SK-N-SH treated with all-trans-retinoic acid at 6 μM for 48 hours (cell line): Measurements from ENCODE around the gene FCER1G.

Experiments used
- ATAC-seq: fragments of 200-7000 bp; cut with Tn5 transposase; 3 replicates; pipeline ENCODE4 v1.9.1; 2020; ENCODE audit warnings: mild to moderate bottlenecking, moderate library complexity
- ARNTL ChIP-seq: fragments of 450-650 bp; formaldehyde crosslinking; IDR thresholded peaks from 2 replicates; pipeline ENCODE4 v1.5.0; 2020; ENCODE audit warnings: low read depth, mild to moderate bottlenecking, moderate library complexity, borderline replicate concordance
- BACH2 ChIP-seq: fragments of 250-450 bp; sonication (Bioruptor Pico); IDR thresholded peaks from 2 replicates; pipeline ENCODE4 v1.9.0; 2021; ENCODE audit warnings: mild to moderate bottlenecking, borderline replicate concordance
- CREB5 ChIP-seq: fragments of 250-450 bp; sonication (Bioruptor Pico); IDR thresholded peaks from 2 replicates; pipeline ENCODE4 v1.5.1; 2020; ENCODE audit warnings: low read depth, mild to moderate bottlenecking, moderate library complexity
- CSDC2 ChIP-seq: fragments of 250-450 bp; sonication (Bioruptor Pico); IDR thresholded peaks from 2 replicates; pipeline ENCODE4 v1.5.0; 2020; ENCODE audit warnings: mild to moderate bottlenecking, moderate library complexity
- CSRNP3 ChIP-seq: fragments of 250-450 bp; sonication (Bioruptor Pico); IDR thresholded peaks from 2 replicates; pipeline ENCODE4 v1.5.1; 2021; ENCODE audit warnings: mild to moderate bottlenecking, moderate library complexity
- ESRRG ChIP-seq: fragments of 250-450 bp; sonication (Bioruptor Pico); IDR thresholded peaks from 2 replicates; pipeline ENCODE4 v1.6.1; 2021; ENCODE audit warnings: mild to moderate bottlenecking
- GLIS3 ChIP-seq: fragments of 250-450 bp; sonication (Bioruptor Pico); IDR thresholded peaks from 2 replicates; pipeline ENCODE4 v1.5.0; 2020; ENCODE audit warnings: mild to moderate bottlenecking, moderate library complexity
- ISL1 ChIP-seq: fragments of 250-450 bp; sonication (Bioruptor Pico); IDR thresholded peaks from 2 replicates; pipeline ENCODE4 v2.1.2; 2022; ENCODE audit warnings: mild to moderate bottlenecking, moderate library complexity
- PATZ1 ChIP-seq: fragments of 250-450 bp; sonication (Bioruptor Pico); IDR thresholded peaks from 2 replicates; pipeline ENCODE4 v1.8.0; 2020; ENCODE audit warnings: mild to moderate bottlenecking, moderate library complexity, borderline replicate concordance
- POU6F1 ChIP-seq: fragments of 250-450 bp; sonication (Bioruptor Pico); IDR thresholded peaks from 2 replicates; pipeline ENCODE4 v1.8.0; 2021; ENCODE audit warnings: low read depth, mild to moderate bottlenecking, moderate library complexity, borderline replicate concordance
- PPARA ChIP-seq: fragments of 250-450 bp; sonication (Bioruptor Pico); IDR thresholded peaks from 2 replicates; pipeline ENCODE4 v1.5.0; 2020; ENCODE audit warnings: mild to moderate bottlenecking, borderline replicate concordance
- SNAI2 ChIP-seq: fragments of 250-450 bp; sonication (Bioruptor Pico); IDR thresholded peaks from 2 replicates; pipeline ENCODE4 v1.5.0; 2020; ENCODE audit warnings: mild to moderate bottlenecking, moderate library complexity
- TCF4 ChIP-seq: fragments of 250-450 bp; sonication (Bioruptor Pico); IDR thresholded peaks from 2 replicates; pipeline ENCODE4 v1.8.0; 2021; ENCODE audit warnings: mild to moderate bottlenecking, moderate library complexity, borderline replicate concordance
- TOX ChIP-seq: fragments of 250-450 bp; sonication (Bioruptor Pico); IDR thresholded peaks from 2 replicates; pipeline ENCODE4 v1.8.0; 2021; ENCODE audit warnings: mild to moderate bottlenecking, moderate library complexity, borderline replicate concordance
- TSHZ2 ChIP-seq: fragments of 250-450 bp; sonication (Bioruptor Pico); IDR thresholded peaks from 2 replicates; pipeline ENCODE4 v1.5.0; 2020; ENCODE audit warnings: mild to moderate bottlenecking, moderate library complexity
- ZC3H10 ChIP-seq: fragments of 250-450 bp; sonication (Bioruptor Pico); IDR thresholded peaks from 2 replicates; pipeline ENCODE4 v1.5.1; 2021; ENCODE audit warnings: mild to moderate bottlenecking, moderate library complexity
- ZFP3 ChIP-seq: fragments of 250-450 bp; sonication (Bioruptor Pico); IDR thresholded peaks from 2 replicates; pipeline ENCODE4 v1.5.0; 2020; ENCODE audit warnings: mild to moderate bottlenecking, moderate library complexity
- ZFP30 ChIP-seq: fragments of 450-650 bp; formaldehyde crosslinking; IDR thresholded peaks from 2 replicates; pipeline ENCODE4 v1.5.0; 2022; ENCODE audit warnings: mild to moderate bottlenecking, moderate library complexity
- ZNF565 ChIP-seq: fragments of 450-650 bp; formaldehyde crosslinking; conservative IDR thresholded peaks from 2 replicates; pipeline ENCODE4 v1.5.0; 2020; ENCODE audit warnings: low read depth, mild to moderate bottlenecking, moderate library complexity
- ZNF70 ChIP-seq: fragments of 450-650 bp; formaldehyde crosslinking; IDR thresholded peaks from 2 replicates; pipeline ENCODE4 v1.5.0; 2020; ENCODE audit warnings: mild to moderate bottlenecking, moderate library complexity
- ZNF8 ChIP-seq: fragments of 450-650 bp; formaldehyde crosslinking; IDR thresholded peaks from 2 replicates; pipeline ENCODE4 v1.5.0; 2020; ENCODE audit warnings: mild to moderate bottlenecking, moderate library complexity

Gene FCER1G

GRCh38 chr1:161219078-161219892 is 4.2 kb downstream of the FCER1G start (continued):
- TF ChIP-seq TSHZ2 (CRISPR knock-in tag) = no peak
- TF ChIP-seq ZFP30 (CRISPR knock-in tag) = no peak
- no peak for TF ChIP-seq GLIS3 (CRISPR knock-in tag)
- TF ChIP-seq TCF4 (CRISPR knock-in tag) = no peak
- TF ChIP-seq POU6F1 (CRISPR knock-in tag) = no peak
- no peak for TF ChIP-seq PPARA (CRISPR knock-in tag)
- TF ChIP-seq SNAI2 (CRISPR knock-in tag) = no peak

- no peak for TF ChIP-seq ZNF8
- TF ChIP-seq ISL1 (CRISPR knock-in tag) = no peak
- no peak for TF ChIP-seq PPARA (CRISPR knock-in tag)
- TF ChIP-seq ZNF70 (CRISPR knock-in tag) = no peak
- no peak for TF ChIP-seq CSRNP3
- TF ChIP-seq CREB5 = no peak
- ATAC-seq = no peak
These were observed 4.9 kb downstream of the FCER1G start for GRCh38 chr1:161220002-161220401.

GRCh38 chr1:161222175-161223019 is 7.3 kb downstream of the FCER1G start:
- no peak for ATAC-seq
- no peak for TF ChIP-seq ISL1 (CRISPR knock-in tag)
- no peak for TF ChIP-seq ZNF565 (CRISPR knock-in tag)
- TF ChIP-seq PPARA (CRISPR knock-in tag) = no peak
- no peak for TF ChIP-seq ZNF70 (CRISPR knock-in tag)
- TF ChIP-seq CSDC2 (CRISPR knock-in tag) = no peak
- TF ChIP-seq GLIS3 (CRISPR knock-in tag) = no peak
- no peak for TF ChIP-seq TCF4 (CRISPR knock-in tag)
- TF ChIP-seq ZFP3 (CRISPR knock-in tag) = no peak
- no peak for TF ChIP-seq TSHZ2 (CRISPR knock-in tag)
- TF ChIP-seq SNAI2 (CRISPR knock-in tag) = no peak
- no peak for TF ChIP-seq CREB5
- no peak for TF ChIP-seq ZC3H10
- TF ChIP-seq TOX (CRISPR knock-in tag) = no peak
- no peak for TF ChIP-seq ESRRG
- no peak for TF ChIP-seq ARNTL (CRISPR knock-in tag)
- no peak for TF ChIP-seq BACH2
- TF ChIP-seq PATZ1 = no peak
